Nephron progenitor cell (in vitro differentiated cells): ENCODE measurements around the gene RO60.

Experiments
- DNase-seq: peaks from one replicate; pipeline ENCODE4 v3.0.0; 2021
- H3K27ac Mint-ChIP-seq: 2 replicates; pipeline ENCODE4 v1.8.0; 2021; ENCODE audit warnings: mild to moderate bottlenecking, moderate library complexity, mixed read lengths
- H3K27me3 Mint-ChIP-seq: 2 replicates; pipeline ENCODE4 v1.8.0; 2021; ENCODE audit warnings: mild to moderate bottlenecking, low read depth, mixed read lengths; ENCODE audit not compliant: poor library complexity
- H3K36me3 Mint-ChIP-seq: 2 replicates; pipeline ENCODE4 v1.8.0; 2021; ENCODE audit warnings: low read depth, mixed read lengths
- H3K4me1 Mint-ChIP-seq: 2 replicates; pipeline ENCODE4 v1.8.0; 2021; ENCODE audit warnings: mixed read lengths
- H3K4me3 Mint-ChIP-seq: 2 replicates; pipeline ENCODE4 v1.8.0; 2021; ENCODE audit warnings: mild to moderate bottlenecking, moderate library complexity, mixed read lengths
- H3K9me3 Mint-ChIP-seq: 2 replicates; pipeline ENCODE4 v1.8.0; 2021; ENCODE audit warnings: mild to moderate bottlenecking, moderate library complexity, mixed read lengths
- TF ChIP-seq, protein P1 (sequence below): fragments of 200-600 bp; sonication (generic); IDR thresholded peaks from 2 replicates; pipeline ENCODE4 v1.5.0; 2021; ENCODE audit warnings: antibody characterized with exemption

RO60 gene

DNA sequence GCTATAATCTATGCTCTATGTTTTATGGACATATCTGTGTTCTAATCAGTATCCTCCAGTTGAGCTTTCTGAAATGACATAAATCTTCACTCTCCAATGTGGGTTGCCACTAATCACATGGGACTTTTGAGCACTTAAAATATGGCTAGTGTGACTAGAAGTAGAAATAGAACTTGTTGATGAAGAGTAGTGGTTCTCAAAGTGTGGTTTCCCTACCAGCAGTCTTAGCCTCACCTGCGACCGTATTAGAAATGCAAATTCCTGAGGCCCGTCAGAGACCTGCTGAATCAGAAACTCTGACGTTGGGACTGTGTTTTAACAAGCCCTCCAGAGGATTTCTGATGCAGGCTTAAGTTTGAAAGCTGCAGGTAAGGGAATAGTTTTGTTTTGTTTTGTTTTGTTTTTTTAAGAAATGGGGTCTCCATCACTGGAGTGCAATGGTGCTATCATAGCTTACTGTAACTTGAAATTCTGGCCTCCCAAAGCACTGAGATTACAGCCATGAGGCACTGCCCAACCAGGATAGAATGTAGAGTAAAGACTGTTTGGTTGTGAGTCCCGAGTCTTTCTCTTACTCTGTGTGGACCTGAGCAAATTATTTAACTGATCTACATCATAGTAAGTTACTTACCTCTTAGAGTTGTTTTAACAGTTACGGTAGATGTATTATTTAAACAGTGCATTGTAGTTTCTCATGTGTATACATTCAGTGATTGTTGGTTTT is 24.1 kb downstream of the RO60 start:
- TF ChIP-seq, protein P1, sequence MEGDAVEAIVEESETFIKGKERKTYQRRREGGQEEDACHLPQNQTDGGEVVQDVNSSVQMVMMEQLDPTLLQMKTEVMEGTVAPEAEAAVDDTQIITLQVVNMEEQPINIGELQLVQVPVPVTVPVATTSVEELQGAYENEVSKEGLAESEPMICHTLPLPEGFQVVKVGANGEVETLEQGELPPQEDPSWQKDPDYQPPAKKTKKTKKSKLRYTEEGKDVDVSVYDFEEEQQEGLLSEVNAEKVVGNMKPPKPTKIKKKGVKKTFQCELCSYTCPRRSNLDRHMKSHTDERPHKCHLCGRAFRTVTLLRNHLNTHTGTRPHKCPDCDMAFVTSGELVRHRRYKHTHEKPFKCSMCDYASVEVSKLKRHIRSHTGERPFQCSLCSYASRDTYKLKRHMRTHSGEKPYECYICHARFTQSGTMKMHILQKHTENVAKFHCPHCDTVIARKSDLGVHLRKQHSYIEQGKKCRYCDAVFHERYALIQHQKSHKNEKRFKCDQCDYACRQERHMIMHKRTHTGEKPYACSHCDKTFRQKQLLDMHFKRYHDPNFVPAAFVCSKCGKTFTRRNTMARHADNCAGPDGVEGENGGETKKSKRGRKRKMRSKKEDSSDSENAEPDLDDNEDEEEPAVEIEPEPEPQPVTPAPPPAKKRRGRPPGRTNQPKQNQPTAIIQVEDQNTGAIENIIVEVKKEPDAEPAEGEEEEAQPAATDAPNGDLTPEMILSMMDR: no peak
- H3K4me3 Mint-ChIP-seq: no peak overlapping the region
- no peaks in the 10 kb centered on the region for H3K27me3 Mint-ChIP-seq
- H3K9me3 Mint-ChIP-seq: peaks cover 4% of the 10 kb centered on the region
- peaks cover 53% of the 10 kb centered on the region for H3K36me3 Mint-ChIP-seq
- H3K4me1 Mint-ChIP-seq: no peaks in the 10 kb centered on the region
- peak overlapping the region; percentile 45 for H3K27ac Mint-ChIP-seq
- DNase-seq: no peak

DNA sequence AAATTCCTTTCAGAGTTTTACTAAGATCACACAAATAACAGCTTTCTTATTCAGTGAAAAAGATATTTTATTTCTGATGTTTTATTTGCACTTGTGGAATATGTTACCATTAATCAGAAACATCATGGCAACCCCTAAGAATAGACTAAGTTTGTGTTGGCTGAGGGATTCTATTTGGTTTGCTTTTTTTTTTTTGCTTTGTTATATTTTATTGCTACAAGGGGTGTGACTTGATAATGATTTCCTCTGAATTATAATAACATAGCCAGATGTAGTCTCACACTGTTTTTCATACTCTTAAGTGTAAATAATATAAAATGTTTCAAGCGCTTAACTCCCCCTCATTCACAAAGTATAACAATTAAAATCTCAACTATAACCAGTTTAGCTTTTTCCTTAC is 25.9 kb downstream of the RO60 start:
- DNase-seq: no peak
- H3K36me3 Mint-ChIP-seq: peaks cover 46% of the 10 kb centered on the region
- H3K9me3 Mint-ChIP-seq: no peaks in the 10 kb centered on the region
- no peaks in the 10 kb centered on the region for H3K27me3 Mint-ChIP-seq
- TF ChIP-seq, protein P1: no peak
- no peak overlapping the region for H3K4me3 Mint-ChIP-seq
- H3K4me1 Mint-ChIP-seq: no peaks in the 10 kb centered on the region
- H3K27ac Mint-ChIP-seq: no peak overlapping the region

DNA sequence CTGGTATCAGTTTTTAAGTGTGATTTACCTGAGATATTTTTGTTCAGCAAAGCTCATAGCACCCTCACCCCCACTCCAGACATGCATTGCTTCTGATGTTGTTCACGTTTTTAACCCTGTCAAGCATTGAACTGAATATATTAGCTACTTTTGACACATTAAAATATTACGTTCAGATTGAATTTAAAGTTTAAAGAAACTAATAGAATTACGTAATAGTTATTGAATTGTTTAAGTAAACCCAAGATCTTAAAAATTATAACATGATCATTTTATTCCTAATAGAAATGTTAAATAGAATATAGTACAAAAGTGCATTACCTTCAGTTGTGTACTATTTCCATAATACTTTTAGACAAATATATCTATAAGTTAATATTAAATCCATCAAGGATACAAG is 26.9 kb downstream of the RO60 start:
- Mint-ChIP-seq H3K36me3 (peaks cover 43% of the 10 kb centered on the region), H3K4me1 (no peaks in the 10 kb centered on the region), H3K4me3 (no peak overlapping the region), H3K27ac (no peak overlapping the region), H3K9me3 (no peaks in the 10 kb centered on the region), H3K27me3 (no peaks in the 10 kb centered on the region)
- TF ChIP-seq, protein P1: no peak
- no peak for DNase-seq

DNA sequence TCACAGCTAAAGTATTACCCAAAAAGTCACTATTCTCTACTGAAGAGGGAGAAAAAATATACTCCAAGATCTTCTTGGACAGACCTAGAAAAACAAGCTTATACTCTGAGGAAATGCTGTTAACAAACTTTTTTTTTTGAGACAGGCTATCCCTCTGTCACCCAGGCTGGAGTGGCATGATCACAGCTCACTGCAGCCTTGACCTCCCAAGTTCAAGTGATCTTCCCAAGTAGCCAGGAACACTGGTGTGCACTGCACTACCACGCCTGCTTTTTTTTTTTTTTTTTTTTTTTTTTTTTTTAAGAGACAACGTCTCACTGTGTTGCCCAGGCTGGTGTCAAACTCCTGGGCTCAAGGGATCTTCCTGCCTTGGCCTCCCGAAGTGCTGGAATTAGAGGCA is 28.5 kb downstream of the RO60 start:
- TF ChIP-seq, protein P1: no peak
- Mint-ChIP-seq H3K4me3 (no peak overlapping the region), H3K27me3 (no peaks in the 10 kb centered on the region), H3K9me3 (no peaks in the 10 kb centered on the region), H3K4me1 (no peaks in the 10 kb centered on the region), H3K36me3 (peaks cover 29% of the 10 kb centered on the region), H3K27ac (peak overlapping the region; percentile 25)
- no peak for DNase-seq

DNA sequence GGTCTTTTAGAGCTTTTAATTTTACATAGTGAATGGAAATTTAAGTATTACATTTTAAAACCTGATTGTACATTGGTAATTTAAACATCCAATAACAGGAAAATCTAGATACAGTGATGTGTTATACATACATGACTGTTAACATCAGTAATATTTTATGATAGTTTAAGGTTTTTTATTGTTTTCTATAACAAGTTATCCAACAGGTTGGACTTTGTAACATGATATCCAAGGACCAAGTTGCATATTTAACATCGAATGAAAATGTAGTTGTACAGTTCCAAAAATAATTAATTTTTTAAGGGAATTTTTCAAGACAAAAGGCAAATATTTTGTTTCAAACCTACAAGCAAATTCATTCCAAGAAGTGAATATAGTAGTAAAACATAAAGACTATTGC is 31.5 kb downstream of the RO60 start:
- no peak for DNase-seq
- Mint-ChIP-seq H3K27ac (no peak overlapping the region), H3K4me3 (no peak overlapping the region), H3K36me3 (peaks cover 15% of the 10 kb centered on the region), H3K9me3 (no peaks in the 10 kb centered on the region), H3K4me1 (no peaks in the 10 kb centered on the region), H3K27me3 (no peaks in the 10 kb centered on the region)
- TF ChIP-seq, protein P1: no peak

DNA sequence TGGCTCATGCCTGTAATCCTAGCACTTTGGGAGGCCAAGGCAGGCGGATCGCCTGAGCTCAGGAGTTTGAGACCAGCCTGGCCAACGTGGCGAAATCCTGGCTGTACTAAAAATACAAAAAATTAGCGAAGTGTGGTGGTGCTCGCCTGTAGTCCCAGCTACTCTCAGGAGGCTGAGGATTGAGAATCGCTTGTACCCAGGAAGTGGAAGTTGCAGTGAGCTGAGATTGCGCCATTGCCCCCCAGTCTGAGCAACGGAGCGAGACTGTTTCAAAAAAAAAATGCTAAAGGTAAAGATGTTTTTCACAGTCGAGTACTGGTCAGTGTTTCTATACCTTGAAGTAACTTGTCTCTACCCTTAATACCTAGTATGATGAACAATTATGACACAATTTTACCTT is 34.7 kb downstream of the RO60 start:
- no peak overlapping the region for H3K4me3 Mint-ChIP-seq
- no peak for DNase-seq
- H3K36me3 Mint-ChIP-seq: peaks cover 19% of the 10 kb centered on the region
- peak overlapping the region; percentile 94 for H3K27ac Mint-ChIP-seq
- no peaks in the 10 kb centered on the region for H3K9me3 Mint-ChIP-seq
- H3K27me3 Mint-ChIP-seq: no peaks in the 10 kb centered on the region
- H3K4me1 Mint-ChIP-seq: no peaks in the 10 kb centered on the region
- TF ChIP-seq, protein P1: no peak
